ENCODE measurements around the gene CUL3. TPM values are rescaled to one million over a fixed set of nuclear protein-coding genes. Genes with fewer than 3 reads are reported as not detected.

Gene CUL3
- total and polyA plus RNA-seq, 2 of the 8 experiments (the other 6 are each of a cell fraction or from before 2014, with no cell fraction given), result 28.5 to 113 TPM

DNA sequence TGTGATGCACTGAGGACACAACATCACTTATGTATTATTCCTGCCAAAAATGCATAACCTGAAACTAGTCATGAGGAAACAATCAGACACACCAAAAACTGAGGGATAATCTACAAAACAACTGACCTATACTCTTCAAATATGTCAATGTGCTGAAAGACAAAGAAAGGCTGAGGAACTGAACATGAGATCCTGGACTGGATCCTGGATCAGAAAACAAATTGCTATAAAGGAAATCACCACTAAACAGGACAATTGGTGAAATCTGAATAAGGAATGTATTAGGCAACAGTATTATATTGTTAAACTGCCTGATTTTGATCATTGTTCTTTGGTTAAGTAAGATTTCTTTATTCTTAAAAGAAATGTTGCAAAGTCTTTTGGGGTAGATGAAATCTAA, 28.8 kb downstream of the CUL3 start:
- ChIA-PET POLR2A (ENCODE audit: partially characterized antibody) (no interaction called here), CTCF (ENCODE audit: partially characterized antibody) (no interaction called here)
- Histone ChIP-seq H3K18ac (ENCODE audit: extremely low read depth, low read length) (no peak overlapping the region), H2BK120ac (replicated peaks; ENCODE audit: low read depth, low read length) (no peak overlapping the region), H3K4ac (replicated peaks; ENCODE audit: insufficient read length, low read depth, low read length) (no peak overlapping the region), H2AFZ (ENCODE audit: low read length) (no peak overlapping the region), H4K8ac (ENCODE audit: extremely low read depth, insufficient read depth, low read length) (no peak overlapping the region), H2AK5ac (ENCODE audit: low read depth, low read length) (no peak overlapping the region), H3K56ac (replicated peaks; ENCODE audit: insufficient read length, low read depth, low read length) (no peak overlapping the region), H2BK15ac (ENCODE audit: low read length) (no peak overlapping the region), H3K9ac (replicated peaks in 1 of 4; ENCODE audit: extremely low read depth in 1 of 4, low read depth in 3 of 4, low read length in 3 of 4) (no peak overlapping the region), H3K27me3 (replicated peaks in 1 of 4; ENCODE audit: control insufficient read depth in 3 of 4, extremely low read depth in 1 of 4, insufficient read depth in 3 of 4, low read length in 3 of 4) (no peaks in the 10 kb centered on the region), H3K4me2 (ENCODE audit: insufficient read depth in 1 of 2, low read depth in 2 of 2, low read length in 2 of 2) (no peak overlapping the region), H3K23ac (ENCODE audit: insufficient read length) (no peak overlapping the region), H3K4me1 (replicated peaks in 1 of 4; ENCODE audit: control insufficient read depth in 3 of 4, insufficient read depth in 4 of 4, low read length in 3 of 4) (peaks cover 0 to 5% (median 2%) of the 10 kb centered on the region in 4 experiments; a peak in 3 of 7 replicates), H3K4me3 (ENCODE audit: extremely low read depth in 1 of 4, insufficient read depth in 2 of 4, low read depth in 3 of 4, low read length in 4 of 4) (no peak overlapping the region), H2BK12ac (ENCODE audit: low read depth, low read length) (no peak overlapping the region), H4K91ac (replicated peaks; ENCODE audit: insufficient read length, low read length) (no peak overlapping the region), H3K79me2 (ENCODE audit: control insufficient read depth in 1 of 2, insufficient read depth in 2 of 2, low read length in 2 of 2) (peaks cover 11 to 96% of the 10 kb centered on the region in 2 experiments), H3K23me2 (ENCODE audit: low read depth, low read length) (no peaks in the 10 kb centered on the region; the same call in 1 of the 2 replicates), H3K9me3 (ENCODE audit: insufficient read depth in 2 of 2, low read depth in 1 of 2, low read length in 1 of 2) (no peaks in the 10 kb centered on the region), H4K20me1 (replicated peaks in 1 of 2; ENCODE audit: control insufficient read depth in 1 of 2, insufficient read depth in 2 of 2, low read length in 2 of 2) (peaks cover 2 to 11% of the 10 kb centered on the region in 2 experiments), H2BK20ac (ENCODE audit: low read length) (no peak overlapping the region), H3K36me3 (ENCODE audit: control insufficient read depth in 2 of 4, insufficient read depth in 4 of 4, low read length in 3 of 4) (peaks cover 0 to 3% (median 0%) of the 10 kb centered on the region in 4 experiments; a peak in 2 of 8 replicates), H3K14ac (ENCODE audit: insufficient read length) (no peak overlapping the region), H4K5ac (ENCODE audit: insufficient read length, low read depth, low read length) (no peak overlapping the region), H2BK5ac (ENCODE audit: low read depth, low read length) (no peak overlapping the region), H3K27ac (ENCODE audit: low read depth, low read length) (no peak overlapping the region), H3K79me1 (ENCODE audit: low read depth, low read length) (peaks cover 4% of the 10 kb centered on the region; the same call in 1 of the 2 replicates)
- FAIRE-seq (peak; percentile 24), DNase-seq (ENCODE audit: low read depth in 1 of 2, low spot score in 2 of 2) (no peak)
- TF ChIP-seq CBX8 (IDR thresholded peaks at IDR 0.05; ENCODE audit: borderline replicate concordance, low read depth, low read length) (no peak), NANOG (IDR thresholded peaks at IDR 0.05; ENCODE audit: insufficient read depth, low read depth, low read length, poor library complexity, severe bottlenecking) (no peak), CREB1 (IDR thresholded peaks at IDR 0.05) (no peak), GABPA (IDR thresholded peaks at IDR 0.05; ENCODE audit: borderline replicate concordance, insufficient read depth, low read length) (no peak), SP1 (IDR thresholded peaks at IDR 0.05; ENCODE audit: low read depth, low read length) (no peak), TEAD4 (IDR thresholded peaks at IDR 0.05; ENCODE audit: low read depth, low read length) (no peak), JUN (IDR thresholded peaks at IDR 0.05; ENCODE audit: low read depth, low read length) (no peak), YY1 (IDR thresholded peaks at IDR 0.05; ENCODE audit: low read depth, low read length) (no peak)

Data from H1 (cell line).